WTC11 (cell line): ENCODE data around the gene RGMA.

Source experiments
- ZNF138 ChIP-seq: sonication (generic); formaldehyde crosslinking; conservative IDR thresholded peaks from 2 replicates; pipeline ENCODE4 v1.8.1; 2022; ENCODE audit warnings: mild to moderate bottlenecking, moderate library complexity, missing genetic modification reagents
- TF ChIP-seq, protein P1 (sequence below): fragments of 200-600 bp; IDR thresholded peaks from 2 replicates; pipeline ENCODE4 v1.8.0; 2022; ENCODE audit warnings: antibody characterized with exemption

DNA sequence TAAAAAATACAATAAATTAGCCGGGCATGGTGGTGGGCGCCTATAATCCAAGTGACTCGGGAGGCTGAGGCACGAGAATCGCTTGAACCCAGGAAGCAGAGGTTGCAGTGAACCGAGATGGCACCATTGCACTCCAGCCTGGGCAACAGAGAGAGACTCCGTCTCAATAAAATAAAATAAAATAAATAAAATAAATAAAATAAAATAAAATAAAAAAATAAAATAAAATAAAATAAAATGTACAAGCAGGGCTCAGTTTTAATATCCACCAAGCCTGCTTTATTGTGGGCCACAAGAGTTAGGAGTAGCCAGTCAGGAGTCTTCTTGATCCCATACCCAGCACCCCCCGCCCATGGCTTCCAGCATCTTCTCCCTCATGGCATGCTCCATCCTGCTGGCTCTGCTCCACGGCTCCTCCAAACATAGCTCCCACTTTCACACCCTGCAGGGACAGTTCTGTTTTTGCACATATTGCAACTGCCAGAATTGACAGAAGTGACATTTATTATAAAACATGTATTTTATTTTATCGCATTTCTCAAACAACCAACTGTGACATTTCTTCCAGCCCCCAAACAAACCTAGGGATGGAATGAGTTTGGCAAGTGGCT, 42.6 kb upstream of the RGMA start:
- TF ChIP-seq ZNF138 (CRISPR knock-in tag), result no peak
- TF ChIP-seq, protein P1, sequence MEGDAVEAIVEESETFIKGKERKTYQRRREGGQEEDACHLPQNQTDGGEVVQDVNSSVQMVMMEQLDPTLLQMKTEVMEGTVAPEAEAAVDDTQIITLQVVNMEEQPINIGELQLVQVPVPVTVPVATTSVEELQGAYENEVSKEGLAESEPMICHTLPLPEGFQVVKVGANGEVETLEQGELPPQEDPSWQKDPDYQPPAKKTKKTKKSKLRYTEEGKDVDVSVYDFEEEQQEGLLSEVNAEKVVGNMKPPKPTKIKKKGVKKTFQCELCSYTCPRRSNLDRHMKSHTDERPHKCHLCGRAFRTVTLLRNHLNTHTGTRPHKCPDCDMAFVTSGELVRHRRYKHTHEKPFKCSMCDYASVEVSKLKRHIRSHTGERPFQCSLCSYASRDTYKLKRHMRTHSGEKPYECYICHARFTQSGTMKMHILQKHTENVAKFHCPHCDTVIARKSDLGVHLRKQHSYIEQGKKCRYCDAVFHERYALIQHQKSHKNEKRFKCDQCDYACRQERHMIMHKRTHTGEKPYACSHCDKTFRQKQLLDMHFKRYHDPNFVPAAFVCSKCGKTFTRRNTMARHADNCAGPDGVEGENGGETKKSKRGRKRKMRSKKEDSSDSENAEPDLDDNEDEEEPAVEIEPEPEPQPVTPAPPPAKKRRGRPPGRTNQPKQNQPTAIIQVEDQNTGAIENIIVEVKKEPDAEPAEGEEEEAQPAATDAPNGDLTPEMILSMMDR, result no peak
